CD4-positive, alpha-beta T cell treated with Interleukin-6 at 100 ng/mL for 8 hours (primary cell): ENCODE measurements around the gene ERCC3.
"Not testable (repeated sequence)": the region's sequence is repeated elsewhere in the genome, so short reads cannot be mapped to it uniquely, and the experiment has no call there.

ENCODE experiments used
- DNase-seq: peaks from one replicate; pipeline ENCODE4 v3.0.0-alpha.2; 2020; ENCODE audit warnings: mixed read lengths, low spot score

ERCC3 gene

DNA sequence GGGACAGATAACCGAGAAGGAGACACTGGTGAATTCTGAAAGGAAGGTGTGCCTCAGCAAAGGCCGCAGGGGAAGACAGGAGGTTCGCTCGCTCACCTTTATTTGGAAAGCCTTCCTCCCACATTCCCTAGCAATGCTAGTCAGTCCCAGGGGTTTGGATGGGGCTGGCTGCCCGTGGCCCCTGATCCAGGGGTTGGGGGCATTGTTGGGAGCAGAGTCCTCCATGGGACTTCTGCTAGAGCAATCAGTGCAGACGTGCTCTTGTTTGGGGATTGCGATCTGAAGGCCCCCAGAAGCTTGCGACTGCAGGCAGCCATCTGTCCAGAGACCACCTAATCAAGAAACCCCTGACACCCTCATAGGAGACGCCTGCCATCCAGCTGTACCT lies 67.8 kb downstream of the ERCC3 start:
- no peak for DNase-seq

DNA sequence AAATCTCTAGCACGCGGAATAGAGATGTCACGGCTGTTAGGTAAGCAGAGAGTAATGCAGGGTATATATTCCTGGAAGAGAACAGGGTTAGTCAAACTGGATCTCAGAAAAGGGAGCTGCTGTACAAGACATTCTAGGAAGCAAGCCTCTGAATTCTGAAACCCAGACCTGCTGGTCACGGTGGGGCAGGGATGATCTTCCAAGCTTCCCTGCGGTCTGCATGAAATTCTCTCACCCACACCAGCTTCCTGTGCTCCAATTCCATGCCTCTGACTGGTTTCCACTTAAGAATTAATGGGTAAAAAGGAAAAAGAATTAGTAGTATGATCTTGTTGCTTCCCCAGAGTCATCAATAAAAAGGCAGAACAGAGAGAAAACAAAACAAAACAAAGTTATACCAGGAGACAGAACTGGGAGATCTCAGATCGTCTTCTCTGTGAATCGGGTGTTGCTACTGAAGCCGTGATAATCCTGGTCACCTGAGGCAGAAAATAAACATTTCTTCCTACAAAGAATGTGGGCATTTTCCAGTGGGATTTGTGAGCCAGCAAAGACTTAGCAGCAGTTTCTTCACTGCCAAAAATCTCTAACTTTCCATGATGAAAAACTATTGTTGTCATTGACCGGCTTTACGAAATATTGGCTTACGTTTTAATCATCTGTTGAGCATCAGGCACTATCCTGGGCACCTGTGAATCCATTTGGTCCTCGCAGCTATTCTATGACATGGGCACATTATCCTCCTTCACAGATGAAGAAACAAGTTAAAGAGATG lies 68.6 kb downstream of the ERCC3 start:
- no peak for DNase-seq

- DNase-seq, result not testable (repeated sequence)
Measured at GRCh38 chr2:127224135-127224534, 69.8 kb downstream of the ERCC3 start.

GRCh38 chr2:127220768-127221527 lies 73.0 kb downstream of the ERCC3 start:
- DNase-seq, result no peak

- DNase-seq, result no peak
Measured at GRCh38 chr2:127220102-127220767, 73.7 kb downstream of the ERCC3 start, which contains the start of gene CYP27C1. CYP27C1 (minus strand) TSS chr2:127220299; CDS start chr2:127220270, 29 bp downstream.

DNA sequence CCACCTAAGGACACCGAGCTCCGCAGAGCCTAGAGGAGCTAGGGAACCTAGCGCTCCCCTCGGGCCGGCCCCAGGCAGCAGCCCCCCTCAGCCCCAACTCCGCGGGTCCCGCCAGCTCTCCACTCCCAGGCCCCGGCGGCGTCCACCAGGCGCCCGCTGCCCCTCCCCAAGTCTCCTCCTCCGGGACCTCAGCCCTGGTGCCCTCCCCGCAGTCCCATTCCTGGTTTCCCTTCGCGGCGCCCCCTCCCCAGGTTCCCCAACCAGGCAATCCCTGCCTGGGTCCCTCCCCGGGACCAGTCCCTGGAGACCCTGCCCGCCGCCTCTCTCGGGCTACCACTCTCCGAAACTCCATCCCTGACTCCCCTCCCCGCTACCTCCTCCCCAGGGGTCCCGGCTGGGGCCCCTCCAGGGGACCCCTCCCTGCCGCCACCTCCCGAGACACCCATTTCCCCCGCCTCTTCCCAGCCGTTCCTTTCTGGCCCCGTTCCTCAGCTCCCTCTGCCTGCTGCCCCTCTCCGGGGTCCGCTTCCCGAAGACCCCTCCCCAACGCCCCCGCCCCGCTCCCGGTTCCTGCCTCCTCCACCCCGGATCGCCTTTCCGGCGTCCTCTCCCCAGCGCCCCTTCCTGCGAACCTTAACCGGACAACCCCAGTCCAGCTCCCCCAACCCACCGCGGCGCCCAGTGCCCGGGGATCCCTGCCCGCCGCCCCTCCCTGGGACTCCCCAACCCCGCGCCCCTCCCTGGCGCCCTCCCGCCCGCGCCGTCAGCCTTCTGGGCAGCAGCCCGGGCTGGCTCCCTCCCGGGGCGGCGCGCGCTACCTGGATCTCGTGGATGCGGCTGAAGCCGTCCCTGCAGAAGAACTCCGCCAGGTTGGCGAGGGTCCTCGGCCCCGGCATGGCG lies 74.5 kb downstream of the ERCC3 start:
- no peak for DNase-seq

GRCh38 chr2:127218812-127219170 lies 75.2 kb downstream of the ERCC3 start:
- no peak for DNase-seq

GRCh38 chr2:127217470-127218325 lies 76.2 kb downstream of the ERCC3 start:
- DNase-seq, result no peak

- no peak for DNase-seq
Measured at GRCh38 chr2:127216593-127216992, 77.4 kb downstream of the ERCC3 start.

DNA sequence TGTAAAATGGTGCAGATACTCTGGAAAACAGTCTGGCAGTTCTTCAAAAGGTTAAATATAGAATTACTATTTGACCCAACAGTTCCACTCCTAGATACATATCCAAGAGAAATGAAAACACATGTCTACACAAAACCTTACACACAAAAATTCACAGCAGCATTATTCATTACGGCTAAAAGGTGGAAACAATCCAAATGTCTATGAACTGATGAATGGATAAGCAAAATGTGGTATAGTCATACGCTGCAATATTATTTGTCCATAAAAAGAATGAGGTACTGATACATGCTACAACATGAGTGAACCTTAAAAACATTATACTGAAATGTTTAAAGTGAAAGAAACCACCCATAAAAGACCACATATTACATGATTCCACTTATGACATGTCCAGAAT lies 77.8 kb downstream of the ERCC3 start:
- DNase-seq, result no peak

GRCh38 chr2:127214201-127214600 lies 79.7 kb downstream of the ERCC3 start:
- DNase-seq, result not testable (repeated sequence)

DNA sequence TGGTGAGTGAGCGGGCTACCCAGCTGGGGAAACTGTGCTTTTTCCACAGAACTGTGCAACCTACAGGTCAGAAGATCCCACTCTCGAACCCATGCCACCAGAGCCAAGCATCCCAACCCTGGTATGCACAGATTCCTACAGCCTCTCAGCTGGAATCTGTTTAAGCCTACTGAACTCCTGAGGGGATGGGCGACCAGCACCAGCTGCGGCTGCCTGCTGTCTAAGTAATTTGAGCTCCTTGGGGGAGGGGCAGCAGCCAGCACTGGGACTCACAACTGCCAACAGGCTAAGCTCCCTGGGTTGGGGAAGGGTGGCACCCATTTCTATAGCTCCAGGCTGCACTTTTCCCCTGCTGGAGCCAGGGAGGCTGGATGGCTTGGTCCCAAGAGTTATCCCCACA lies 85.6 kb downstream of the ERCC3 start:
- no peak for DNase-seq
